ENCODE results near the gene PRR15.

The PRR15 gene

GRCh38 chr7:29539471-29539870 lies 24.2 kb upstream of the PRR15 start:
- no peak for TF ChIP-seq ZC3H10 (CRISPR knock-in tag; IDR thresholded peaks at IDR 0.05)
- no peak for TF ChIP-seq OSR1 (CRISPR knock-in tag; IDR thresholded peaks at IDR 0.05)
- TF ChIP-seq, protein P1, sequence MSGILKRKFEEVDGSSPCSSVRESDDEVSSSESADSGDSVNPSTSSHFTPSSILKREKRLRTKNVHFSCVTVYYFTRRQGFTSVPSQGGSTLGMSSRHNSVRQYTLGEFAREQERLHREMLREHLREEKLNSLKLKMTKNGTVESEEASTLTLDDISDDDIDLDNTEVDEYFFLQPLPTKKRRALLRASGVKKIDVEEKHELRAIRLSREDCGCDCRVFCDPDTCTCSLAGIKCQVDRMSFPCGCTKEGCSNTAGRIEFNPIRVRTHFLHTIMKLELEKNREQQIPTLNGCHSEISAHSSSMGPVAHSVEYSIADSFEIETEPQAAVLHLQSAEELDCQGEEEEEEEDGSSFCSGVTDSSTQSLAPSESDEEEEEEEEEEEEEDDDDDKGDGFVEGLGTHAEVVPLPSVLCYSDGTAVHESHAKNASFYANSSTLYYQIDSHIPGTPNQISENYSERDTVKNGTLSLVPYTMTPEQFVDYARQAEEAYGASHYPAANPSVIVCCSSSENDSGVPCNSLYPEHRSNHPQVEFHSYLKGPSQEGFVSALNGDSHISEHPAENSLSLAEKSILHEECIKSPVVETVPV (CRISPR knock-in tag; IDR thresholded peaks at IDR 0.05): no peak
- no peak for TF ChIP-seq GLIS3 (CRISPR knock-in tag; IDR thresholded peaks at IDR 0.05)
- ATAC-seq: no peak

DNA sequence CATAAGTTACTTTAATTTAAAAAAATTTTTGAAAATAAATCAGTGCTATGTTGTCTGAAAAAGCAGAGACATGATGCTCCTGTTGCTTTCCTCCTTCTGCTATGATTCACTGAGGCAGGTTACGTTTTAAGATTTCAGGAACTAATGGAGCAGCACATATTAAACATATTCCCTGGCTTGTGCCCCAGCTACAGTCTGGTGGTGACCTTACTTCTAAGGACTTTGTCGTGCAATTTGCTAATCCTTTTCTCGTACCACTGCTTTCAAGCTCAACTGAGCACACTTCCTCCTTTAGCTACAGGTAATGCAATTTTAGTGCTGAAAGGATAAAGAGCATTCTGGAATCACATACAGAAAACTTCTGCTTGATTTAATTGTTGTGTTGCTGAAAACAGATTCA lies 16.2 kb upstream of the PRR15 start:
- no peak for TF ChIP-seq ESRRG (CRISPR knock-in tag; IDR thresholded peaks at IDR 0.05)
- no peak for TF ChIP-seq GLIS3 (CRISPR knock-in tag; IDR thresholded peaks at IDR 0.05)
- TF ChIP-seq, protein P1 (CRISPR knock-in tag; IDR thresholded peaks at IDR 0.05): no peak
- no peak for TF ChIP-seq ARNTL (CRISPR knock-in tag; IDR thresholded peaks at IDR 0.05; ENCODE audit: borderline replicate concordance, low read depth)
- TF ChIP-seq ZNF565 (CRISPR knock-in tag; conservative IDR thresholded peaks at IDR 0.05; ENCODE audit: low read depth): no peak
- TF ChIP-seq ZFP3 (CRISPR knock-in tag; IDR thresholded peaks at IDR 0.05): no peak
- TF ChIP-seq OSR1 (CRISPR knock-in tag; IDR thresholded peaks at IDR 0.05): no peak
- no peak for TF ChIP-seq ZFP30 (CRISPR knock-in tag; IDR thresholded peaks at IDR 0.05)
- TF ChIP-seq, protein P2, sequence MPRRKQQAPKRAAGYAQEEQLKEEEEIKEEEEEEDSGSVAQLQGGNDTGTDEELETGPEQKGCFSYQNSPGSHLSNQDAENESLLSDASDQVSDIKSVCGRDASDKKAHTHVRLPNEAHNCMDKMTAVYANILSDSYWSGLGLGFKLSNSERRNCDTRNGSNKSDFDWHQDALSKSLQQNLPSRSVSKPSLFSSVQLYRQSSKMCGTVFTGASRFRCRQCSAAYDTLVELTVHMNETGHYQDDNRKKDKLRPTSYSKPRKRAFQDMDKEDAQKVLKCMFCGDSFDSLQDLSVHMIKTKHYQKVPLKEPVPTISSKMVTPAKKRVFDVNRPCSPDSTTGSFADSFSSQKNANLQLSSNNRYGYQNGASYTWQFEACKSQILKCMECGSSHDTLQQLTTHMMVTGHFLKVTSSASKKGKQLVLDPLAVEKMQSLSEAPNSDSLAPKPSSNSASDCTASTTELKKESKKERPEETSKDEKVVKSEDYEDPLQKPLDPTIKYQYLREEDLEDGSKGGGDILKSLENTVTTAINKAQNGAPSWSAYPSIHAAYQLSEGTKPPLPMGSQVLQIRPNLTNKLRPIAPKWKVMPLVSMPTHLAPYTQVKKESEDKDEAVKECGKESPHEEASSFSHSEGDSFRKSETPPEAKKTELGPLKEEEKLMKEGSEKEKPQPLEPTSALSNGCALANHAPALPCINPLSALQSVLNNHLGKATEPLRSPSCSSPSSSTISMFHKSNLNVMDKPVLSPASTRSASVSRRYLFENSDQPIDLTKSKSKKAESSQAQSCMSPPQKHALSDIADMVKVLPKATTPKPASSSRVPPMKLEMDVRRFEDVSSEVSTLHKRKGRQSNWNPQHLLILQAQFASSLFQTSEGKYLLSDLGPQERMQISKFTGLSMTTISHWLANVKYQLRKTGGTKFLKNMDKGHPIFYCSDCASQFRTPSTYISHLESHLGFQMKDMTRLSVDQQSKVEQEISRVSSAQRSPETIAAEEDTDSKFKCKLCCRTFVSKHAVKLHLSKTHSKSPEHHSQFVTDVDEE (CRISPR knock-in tag; IDR thresholded peaks at IDR 0.05): no peak
- TF ChIP-seq, protein P3, sequence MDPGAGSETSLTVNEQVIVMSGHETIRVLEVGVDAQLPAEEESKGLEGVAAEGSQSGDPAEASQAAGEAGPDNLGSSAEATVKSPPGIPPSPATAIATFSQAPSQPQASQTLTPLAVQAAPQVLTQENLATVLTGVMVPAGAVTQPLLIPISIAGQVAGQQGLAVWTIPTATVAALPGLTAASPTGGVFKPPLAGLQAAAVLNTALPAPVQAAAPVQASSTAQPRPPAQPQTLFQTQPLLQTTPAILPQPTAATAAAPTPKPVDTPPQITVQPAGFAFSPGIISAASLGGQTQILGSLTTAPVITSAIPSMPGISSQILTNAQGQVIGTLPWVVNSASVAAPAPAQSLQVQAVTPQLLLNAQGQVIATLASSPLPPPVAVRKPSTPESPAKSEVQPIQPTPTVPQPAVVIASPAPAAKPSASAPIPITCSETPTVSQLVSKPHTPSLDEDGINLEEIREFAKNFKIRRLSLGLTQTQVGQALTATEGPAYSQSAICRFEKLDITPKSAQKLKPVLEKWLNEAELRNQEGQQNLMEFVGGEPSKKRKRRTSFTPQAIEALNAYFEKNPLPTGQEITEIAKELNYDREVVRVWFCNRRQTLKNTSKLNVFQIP (CRISPR knock-in tag; IDR thresholded peaks at IDR 0.05; ENCODE audit: borderline replicate concordance, low read depth): no peak
- TF ChIP-seq PPARA (CRISPR knock-in tag; IDR thresholded peaks at IDR 0.05; ENCODE audit: borderline replicate concordance): no peak
- no peak for TF ChIP-seq CSDC2 (CRISPR knock-in tag; IDR thresholded peaks at IDR 0.05)
- TF ChIP-seq, protein P4, sequence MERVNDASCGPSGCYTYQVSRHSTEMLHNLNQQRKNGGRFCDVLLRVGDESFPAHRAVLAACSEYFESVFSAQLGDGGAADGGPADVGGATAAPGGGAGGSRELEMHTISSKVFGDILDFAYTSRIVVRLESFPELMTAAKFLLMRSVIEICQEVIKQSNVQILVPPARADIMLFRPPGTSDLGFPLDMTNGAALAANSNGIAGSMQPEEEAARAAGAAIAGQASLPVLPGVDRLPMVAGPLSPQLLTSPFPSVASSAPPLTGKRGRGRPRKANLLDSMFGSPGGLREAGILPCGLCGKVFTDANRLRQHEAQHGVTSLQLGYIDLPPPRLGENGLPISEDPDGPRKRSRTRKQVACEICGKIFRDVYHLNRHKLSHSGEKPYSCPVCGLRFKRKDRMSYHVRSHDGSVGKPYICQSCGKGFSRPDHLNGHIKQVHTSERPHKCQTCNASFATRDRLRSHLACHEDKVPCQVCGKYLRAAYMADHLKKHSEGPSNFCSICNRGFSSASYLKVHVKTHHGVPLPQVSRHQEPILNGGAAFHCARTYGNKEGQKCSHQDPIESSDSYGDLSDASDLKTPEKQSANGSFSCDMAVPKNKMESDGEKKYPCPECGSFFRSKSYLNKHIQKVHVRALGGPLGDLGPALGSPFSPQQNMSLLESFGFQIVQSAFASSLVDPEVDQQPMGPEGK (CRISPR knock-in tag; IDR thresholded peaks at IDR 0.05; ENCODE audit: borderline replicate concordance): no peak
- TF ChIP-seq SNAI2 (CRISPR knock-in tag; IDR thresholded peaks at IDR 0.05): no peak
- TF ChIP-seq TOX (CRISPR knock-in tag; IDR thresholded peaks at IDR 0.05; ENCODE audit: borderline replicate concordance): no peak
- TF ChIP-seq TCF4 (CRISPR knock-in tag; IDR thresholded peaks at IDR 0.05; ENCODE audit: borderline replicate concordance): no peak
- no peak for TF ChIP-seq ZC3H10 (CRISPR knock-in tag; IDR thresholded peaks at IDR 0.05)
- TF ChIP-seq ZNF8 (CRISPR knock-in tag; IDR thresholded peaks at IDR 0.05): no peak
- TF ChIP-seq RARB (CRISPR knock-in tag; IDR thresholded peaks at IDR 0.05): no peak
- ATAC-seq: no peak

DNA sequence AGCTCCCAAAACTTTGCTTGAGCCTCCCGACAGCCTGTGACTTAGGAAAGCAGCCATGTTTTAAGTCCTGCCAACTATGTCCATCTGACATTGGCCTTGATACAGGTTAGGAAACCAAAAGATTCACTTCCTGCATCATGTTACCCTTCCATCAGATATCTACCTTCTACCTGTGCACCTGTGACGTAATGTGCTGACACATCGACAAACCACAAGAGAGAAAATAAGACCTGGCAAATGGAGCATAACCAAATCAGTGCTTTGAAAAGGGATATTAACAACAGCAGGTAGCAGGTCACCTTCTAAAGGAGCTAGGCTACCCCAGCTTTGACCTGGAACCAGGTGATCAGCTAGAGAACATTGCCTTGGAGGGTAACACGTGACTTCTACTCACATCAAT lies 14.8 kb upstream of the PRR15 start:
- no peak for ATAC-seq
- TF ChIP-seq ZFP3 (CRISPR knock-in tag; IDR thresholded peaks at IDR 0.05) (no peak), ZNF70 (CRISPR knock-in tag; IDR thresholded peaks at IDR 0.05) (no peak), CREB5 (CRISPR knock-in tag; IDR thresholded peaks at IDR 0.05; ENCODE audit: low read depth) (no peak), RARB (CRISPR knock-in tag; IDR thresholded peaks at IDR 0.05) (no peak), ZNF565 (CRISPR knock-in tag; conservative IDR thresholded peaks at IDR 0.05; ENCODE audit: low read depth) (no peak), BACH2 (CRISPR knock-in tag; IDR thresholded peaks at IDR 0.05; ENCODE audit: borderline replicate concordance) (no peak), CSDC2 (CRISPR knock-in tag; IDR thresholded peaks at IDR 0.05) (no peak), SNAI2 (CRISPR knock-in tag; IDR thresholded peaks at IDR 0.05) (no peak), OSR1 (CRISPR knock-in tag; IDR thresholded peaks at IDR 0.05) (no peak), ARNTL (CRISPR knock-in tag; IDR thresholded peaks at IDR 0.05; ENCODE audit: borderline replicate concordance, low read depth) (no peak), ZNF8 (CRISPR knock-in tag; IDR thresholded peaks at IDR 0.05) (no peak)
- TF ChIP-seq, protein P1 (CRISPR knock-in tag; IDR thresholded peaks at IDR 0.05): no peak
- TF ChIP-seq, protein P3 (CRISPR knock-in tag; IDR thresholded peaks at IDR 0.05; ENCODE audit: borderline replicate concordance, low read depth): no peak

Data from SK-N-SH treated with all-trans-retinoic acid at 6 μM for 48 hours (cell line).